HG02884 (cell line): Measurements from ENCODE around the gene FBXO44.

Experiments used
- ATAC-seq: cut with Tn5 transposase; IDR thresholded peaks from one replicate; pipeline ENCODE4 v1.9.1; 2021; ENCODE audit warnings: mild to moderate bottlenecking, moderate library complexity; ENCODE audit not compliant: unreplicated experiment

Gene FBXO44

GRCh38 chr1:11654939-11655808 lies 497 bp downstream of the FBXO44 start:
- peak; percentile 27 for ATAC-seq

GRCh38 chr1:11657654-11658053 lies 3.0 kb downstream of the FBXO44 start:
- ATAC-seq, result no peak

- no peak for ATAC-seq
Observed at GRCh38 chr1:11658542-11658941, 3.9 kb downstream of the FBXO44 start.

DNA sequence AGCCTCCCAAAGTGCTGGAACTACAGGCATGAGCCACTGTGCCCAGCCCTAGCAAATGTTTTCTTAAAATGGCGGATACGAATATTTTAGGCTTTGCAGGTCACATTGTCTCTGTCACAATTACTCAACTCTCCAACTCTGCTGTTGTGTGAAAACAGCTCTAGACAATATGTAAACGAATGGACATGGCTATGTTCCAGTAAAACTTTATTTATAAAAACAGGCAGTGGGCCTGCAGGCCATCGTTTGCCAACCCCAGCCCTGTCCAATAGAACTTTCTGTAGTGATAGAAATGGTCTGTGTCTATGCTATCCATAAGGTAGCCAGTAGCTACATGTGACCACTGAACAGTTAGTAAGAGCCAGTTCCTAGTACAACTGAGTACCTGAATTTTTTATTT lies 5.1 kb downstream of the FBXO44 start:
- ATAC-seq, result no peak

DNA sequence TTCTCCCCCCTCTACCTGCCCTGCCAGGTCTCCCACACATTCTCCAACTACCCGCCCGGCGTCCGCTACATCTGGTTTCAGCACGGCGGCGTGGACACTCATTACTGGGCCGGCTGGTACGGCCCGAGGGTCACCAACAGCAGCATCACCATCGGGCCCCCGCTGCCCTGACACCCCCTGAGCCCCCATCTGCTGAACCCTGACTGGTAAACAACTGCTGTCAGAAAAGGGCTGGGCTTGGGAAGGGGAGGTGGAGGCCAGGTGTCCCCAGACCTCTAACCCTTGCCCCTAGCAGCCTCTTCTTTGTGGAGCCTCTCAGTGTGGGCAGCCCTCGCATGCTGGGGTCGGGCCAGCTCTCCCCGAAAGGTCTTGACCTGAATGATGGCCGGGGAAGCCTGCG lies 6.4 kb downstream of the FBXO44 start:
- no peak for ATAC-seq

GRCh38 chr1:11664336-11665065 lies 9.8 kb downstream of the FBXO44 start:
- peak; percentile 33 for ATAC-seq

DNA sequence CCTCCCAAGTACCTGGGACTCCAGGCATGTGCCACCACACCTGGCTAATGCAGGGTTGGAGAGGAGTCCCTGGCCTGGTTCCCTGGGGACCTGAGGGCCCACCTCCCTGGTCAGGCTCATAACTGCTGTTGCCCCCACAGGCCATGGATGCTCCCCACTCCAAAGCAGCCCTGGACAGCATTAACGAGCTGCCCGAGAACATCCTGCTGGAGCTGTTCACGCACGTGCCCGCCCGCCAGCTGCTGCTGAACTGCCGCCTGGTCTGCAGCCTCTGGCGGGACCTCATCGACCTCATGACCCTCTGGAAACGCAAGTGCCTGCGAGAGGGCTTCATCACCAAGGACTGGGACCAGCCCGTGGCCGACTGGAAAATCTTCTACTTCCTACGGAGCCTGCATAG lies 13.8 kb downstream of the FBXO44 start:
- no peak for ATAC-seq

DNA sequence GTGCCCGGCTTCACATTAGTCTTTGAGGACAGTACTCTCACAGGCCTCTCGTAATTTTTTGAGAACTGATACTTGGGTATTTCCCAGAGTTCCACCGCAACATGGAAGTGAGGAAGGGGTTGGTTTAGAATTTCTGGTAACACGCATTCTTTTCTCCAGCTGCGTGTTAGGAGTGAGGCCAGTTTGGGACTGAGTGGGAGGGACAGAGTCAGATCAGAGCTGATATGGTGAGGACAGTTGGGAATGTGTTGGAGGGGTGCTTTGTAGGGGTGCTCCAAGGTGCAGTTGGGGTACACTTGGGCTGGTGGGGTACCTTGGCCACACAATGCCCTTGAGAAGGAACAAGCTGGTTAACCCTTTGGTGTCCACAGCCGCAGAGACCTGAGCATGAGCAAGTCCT lies 16.1 kb downstream of the FBXO44 start:
- no peak for ATAC-seq

DNA sequence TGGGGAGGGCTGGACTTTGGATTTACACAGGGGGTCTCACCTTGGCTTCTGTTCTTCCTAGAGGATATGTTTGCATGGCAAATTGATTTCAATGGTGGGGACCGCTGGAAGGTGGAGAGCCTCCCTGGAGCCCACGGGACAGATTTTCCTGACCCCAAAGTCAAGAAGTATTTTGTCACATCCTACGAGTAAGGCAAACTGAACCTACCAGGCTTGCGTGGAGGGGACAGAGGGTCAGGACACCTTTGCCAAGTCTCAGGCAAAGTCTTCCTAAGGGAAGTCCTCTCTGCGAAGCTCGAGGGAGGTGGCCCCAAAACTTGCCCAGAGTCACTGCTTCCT lies 16.5 kb downstream of the FBXO44 start:
- no peak for ATAC-seq

GRCh38 chr1:11671544-11672286 lies 17.0 kb downstream of the FBXO44 start:
- no peak for ATAC-seq

GRCh38 chr1:11673089-11673769 lies 18.6 kb downstream of the FBXO44 start:
- ATAC-seq, result no peak

GRCh38 chr1:11674488-11674887 lies 19.8 kb downstream of the FBXO44 start:
- ATAC-seq, result no peak

DNA sequence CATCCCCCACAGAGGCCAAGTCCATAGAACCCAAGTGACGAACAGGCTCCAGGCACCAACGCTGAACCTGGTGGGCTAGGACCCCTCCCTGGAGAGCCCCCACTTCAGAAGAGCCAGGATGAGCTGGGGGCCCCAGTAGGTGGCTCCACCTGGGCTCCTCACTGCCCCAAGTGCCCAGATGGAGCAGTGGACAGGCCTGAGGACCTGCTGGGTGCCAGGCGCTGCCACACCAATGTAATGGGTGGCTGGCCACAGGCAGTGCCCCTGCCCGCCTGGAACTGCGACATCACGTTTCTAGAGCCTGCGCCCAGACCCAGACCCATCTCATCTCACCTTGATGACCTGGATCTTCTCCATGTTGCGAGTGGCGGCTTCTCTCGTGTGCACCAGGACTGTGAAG lies 20.6 kb downstream of the FBXO44 start:
- no peak for ATAC-seq

DNA sequence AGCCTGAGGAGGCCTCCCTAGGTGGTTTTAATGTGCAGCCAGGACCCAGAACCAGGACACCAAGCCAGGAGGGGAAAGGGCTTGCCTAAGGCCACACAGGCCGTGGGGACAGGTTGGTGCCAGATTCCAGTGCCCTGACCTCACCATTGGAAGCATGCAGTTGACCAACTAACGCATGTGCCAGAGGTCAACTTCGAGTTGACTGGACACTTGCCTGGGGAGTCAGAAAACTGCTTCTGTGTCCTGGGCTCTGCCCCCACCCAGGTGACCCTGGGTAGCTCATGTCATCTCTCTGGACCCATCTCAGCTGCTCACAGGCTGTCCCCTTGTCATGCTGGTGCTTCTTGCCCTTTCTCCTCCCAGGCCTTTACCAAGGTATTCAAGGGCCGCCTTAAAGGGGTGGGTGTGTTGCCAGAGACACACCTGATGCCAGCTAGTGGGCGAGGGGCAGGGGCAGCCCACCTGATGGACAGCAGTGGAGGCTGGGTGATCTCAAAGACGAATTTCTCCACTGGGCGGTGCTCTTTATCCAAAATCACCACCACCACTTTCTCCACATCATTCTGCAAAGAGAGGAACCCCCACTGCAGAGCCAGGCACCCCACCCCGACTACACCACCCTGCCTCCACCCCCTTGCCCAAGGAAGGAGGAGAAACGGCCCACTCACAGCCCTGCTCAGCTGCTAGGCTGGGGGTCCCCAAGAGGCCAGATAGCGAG lies 21.9 kb downstream of the FBXO44 start:
- ATAC-seq, result no peak

GRCh38 chr1:11678442-11678841 lies 23.8 kb downstream of the FBXO44 start:
- ATAC-seq, result no peak

- ATAC-seq, result peak; percentile 18
Observed at GRCh38 chr1:11680270-11681070, 25.8 kb downstream of the FBXO44 start.

- ATAC-seq, result peak; percentile 74
Observed at GRCh38 chr1:11681071-11681771, 26.5 kb downstream of the FBXO44 start, which contains the start of gene MAD2L2. TSS of gene MAD2L2 (minus strand) at chr1:11681148. CDS start at chr1:11680601, 547 bp downstream.

DNA sequence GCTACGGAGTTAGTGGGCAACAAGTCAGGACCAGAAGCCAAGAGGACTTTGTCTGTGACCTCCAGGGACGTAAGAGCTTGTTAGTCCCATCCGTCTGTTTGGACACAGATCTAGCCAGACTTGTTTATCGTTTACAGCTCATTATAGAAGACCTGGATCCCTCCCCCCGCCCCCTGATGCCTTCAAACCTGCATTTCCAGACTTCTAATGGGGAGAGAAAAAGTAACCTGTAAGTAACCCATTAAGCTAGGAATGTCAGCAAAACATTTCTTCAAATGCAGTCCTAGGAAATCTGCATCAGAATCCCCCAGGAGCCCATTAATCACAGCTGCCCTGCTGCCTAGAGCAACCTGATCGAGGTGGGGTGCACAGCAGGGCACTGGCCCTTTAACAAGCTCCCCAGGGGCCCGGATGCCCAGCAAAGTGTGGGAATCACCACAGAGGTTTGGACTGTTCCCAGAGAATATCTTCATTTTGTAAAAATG lies 27.7 kb downstream of the FBXO44 start:
- ATAC-seq, result no peak

DNA sequence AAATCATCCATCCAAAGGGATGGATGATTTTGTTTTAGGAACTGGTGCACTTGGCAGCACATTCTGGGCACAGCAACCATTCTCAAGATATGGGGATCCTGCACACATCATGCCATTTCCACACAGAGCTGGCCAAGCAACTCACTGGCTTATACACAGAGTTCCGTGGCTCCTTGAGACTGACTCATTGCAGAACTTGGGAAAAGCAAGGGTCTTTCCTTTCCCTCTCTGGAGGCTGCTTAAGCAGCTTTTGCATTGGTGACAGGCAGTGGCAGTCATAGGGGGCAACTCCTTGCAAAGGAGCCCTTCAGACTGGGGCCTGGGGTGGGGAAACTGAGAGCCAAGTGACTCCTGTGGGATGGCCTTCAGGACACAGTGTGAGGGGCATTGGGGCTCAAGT lies 28.1 kb downstream of the FBXO44 start:
- no peak for ATAC-seq
